Ascending aorta (tissue), 2 donors: ENCODE results near the gene GNAI2. TPM values are rescaled to one million over a fixed set of nuclear protein-coding genes. Genes with fewer than 3 reads are reported as not detected.
A peak's percentile ranks its signal among the peaks of the same experiment; 100 is the strongest.

Source experiments
- DNase-seq, 2 donors: peaks; one replicate each; pipeline ENCODE4 v3.0.0-alpha.2; 2019; ENCODE audit warnings: low spot score in 2 of 2
- H3K27ac ChIP-seq, 2 donors: fragments of 200-600 bp; sonication (generic); one replicate each; pipeline ENCODE4 v1.5.1; 2016 to 2017; ENCODE audit warnings: mild to moderate bottlenecking in 1 of 2
- H3K27me3 ChIP-seq: fragments of 200-600 bp; sonication (generic); one replicate; pipeline ENCODE4 v1.5.1; 2017
- H3K36me3 ChIP-seq, 2 donors: fragments of 200-600 bp; sonication (generic); one replicate each; pipeline ENCODE4 v1.5.1; 2016
- H3K4me1 ChIP-seq, 2 donors: fragments of 200-600 bp; sonication (generic); one replicate each; pipeline ENCODE4 v1.5.1; 2016 to 2017; ENCODE audit warnings: mild to moderate bottlenecking in 1 of 2
- H3K4me3 ChIP-seq, 2 donors: fragments of 200-600 bp; sonication (generic); one replicate each; pipeline ENCODE4 v1.5.1; 2016 to 2017; ENCODE audit warnings: mild to moderate bottlenecking in 1 of 2
- H3K9me3 ChIP-seq, 2 donors: fragments of 200-600 bp; sonication (generic); one replicate each; pipeline ENCODE4 v1.5.1; 2016
- CTCF ChIP-seq, 3 experiments: fragments of 200-600 bp in 2 of 3; fragments of 450-650 bp in 1 of 3; sonication (generic) in 2 of 3; IDR thresholded peaks; one replicate each; pipeline ENCODE4 v1.5.1; 2016 to 2019; ENCODE audit warnings: antibody characterized with exemption in 3 of 3, mild to moderate bottlenecking in 1 of 3, moderate library complexity in 1 of 3
- intact Hi-C: fragments of 100-400 bp; cut with DNase I; formaldehyde crosslinking; loops from one replicate; pipeline ENCODE4 v1.15.1; 2023
- total RNA-seq: library from RNA; depleted of rRNA; stranded (reverse); fragments of >200 nt; gene quantifications from one replicate; pipeline ENCODE4 v1.1.0, GENCODE V29; 2016

GNAI2 gene
- total RNA-seq, 1 donor from 2014 or later, result 283 TPM

GRCh38 chr3:50192124-50192523 lies 43.9 kb upstream of the GNAI2 start:
- H3K27me3 ChIP-seq, result peaks cover 18% of the 10 kb centered on the region
- TF ChIP-seq CTCF (IDR thresholded peaks at IDR 0.05), result no peak

GRCh38 chr3:50192689-50193141 lies 43.3 kb upstream of the GNAI2 start:
- DNase-seq, result peak in 1 of 2 donors; percentile 86
- peak overlapping the region in 1 of 2 donors; percentile 39 for H3K4me3 ChIP-seq
- H3K9me3 ChIP-seq, result no peaks in the 10 kb centered on the region
- peaks cover 18% of the 10 kb centered on the region for H3K27me3 ChIP-seq
- peak; percentile 82 to 92 (median 91) for TF ChIP-seq CTCF (IDR thresholded peaks at IDR 0.05)
- peaks cover 10 to 15% of the 10 kb centered on the region in 2 donors for H3K4me1 ChIP-seq
- intact Hi-C loops, result loop anchor here (1.0 kb wide), 1 partner anchor 81 kb away; no protein-coding TSS in a partner anchor
- peaks cover 0 to 6% of the 10 kb centered on the region in 2 donors for H3K36me3 ChIP-seq
- no peak overlapping the region for H3K27ac ChIP-seq

More at GRCh38 chr3:50192124-50192523, 43.9 kb upstream of the GNAI2 start:
- no peak overlapping the region for H3K4me3 ChIP-seq
- intact Hi-C loops, result no loop called here
- no peaks in the 10 kb centered on the region for H3K9me3 ChIP-seq
- H3K36me3 ChIP-seq, result peaks cover 0 to 6% of the 10 kb centered on the region in 2 donors
- H3K4me1 ChIP-seq, result peaks cover 10 to 15% of the 10 kb centered on the region in 2 donors
- no peak overlapping the region for H3K27ac ChIP-seq
- no peak for DNase-seq

DNA sequence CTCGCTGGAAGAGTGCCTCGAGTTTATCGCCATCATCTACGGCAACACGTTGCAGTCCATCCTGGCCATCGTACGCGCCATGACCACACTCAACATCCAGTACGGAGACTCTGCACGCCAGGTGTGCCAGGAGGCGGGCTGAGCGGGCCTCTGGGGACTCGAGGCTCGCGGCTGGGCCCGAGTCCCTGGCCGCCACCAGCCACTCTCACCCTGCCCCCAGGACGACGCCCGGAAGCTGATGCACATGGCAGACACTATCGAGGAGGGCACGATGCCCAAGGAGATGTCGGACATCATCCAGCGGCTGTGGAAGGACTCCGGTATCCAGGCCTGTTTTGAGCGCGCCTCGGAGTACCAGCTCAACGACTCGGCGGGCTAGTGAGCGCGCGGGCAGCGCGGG lies 42.7 kb upstream of the GNAI2 start:
- intact Hi-C loops, result loop anchor here (1.0 kb wide), 1 partner anchor 80 kb away; no protein-coding TSS in a partner anchor
- peaks cover 0 to 4% of the 10 kb centered on the region in 2 donors for H3K36me3 ChIP-seq
- DNase-seq, result no peak
- no peaks in the 10 kb centered on the region for H3K9me3 ChIP-seq
- H3K27me3 ChIP-seq, result peaks cover 18% of the 10 kb centered on the region
- TF ChIP-seq CTCF (IDR thresholded peaks at IDR 0.05), result no peak
- peaks cover 10 to 15% of the 10 kb centered on the region in 2 donors for H3K4me1 ChIP-seq
- H3K27ac ChIP-seq, result no peak overlapping the region
- peak overlapping the region in 1 of 2 donors; percentile 39 for H3K4me3 ChIP-seq

DNA sequence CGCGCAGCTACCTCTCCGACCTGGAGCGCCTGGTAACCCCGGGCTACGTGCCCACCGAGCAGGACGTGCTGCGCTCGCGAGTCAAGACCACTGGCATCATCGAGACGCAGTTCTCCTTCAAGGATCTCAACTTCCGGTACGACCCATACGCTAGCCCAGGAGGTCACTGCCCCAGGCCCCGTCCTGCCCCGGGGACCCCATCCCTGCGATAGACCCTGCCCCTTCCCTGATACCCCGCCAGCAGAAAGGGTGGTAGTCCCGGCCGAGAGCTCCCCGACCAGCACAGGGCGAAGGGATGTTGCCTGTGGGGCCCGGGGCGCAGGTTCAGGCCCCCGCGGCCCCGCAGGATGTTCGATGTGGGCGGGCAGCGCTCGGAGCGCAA lies 42.3 kb upstream of the GNAI2 start:
- TF ChIP-seq CTCF (IDR thresholded peaks at IDR 0.05), result no peak
- no peak for DNase-seq
- H3K4me3 ChIP-seq, result peak overlapping the region in 1 of 2 donors; percentile 39

GRCh38 chr3:50194128-50194902 lies 41.7 kb upstream of the GNAI2 start:
- Histone ChIP-seq H3K27ac (no peak overlapping the region), H3K4me3 (peak overlapping the region in 1 of 2 donors; percentile 39), H3K4me1 (peaks cover 10 to 15% of the 10 kb centered on the region in 2 donors), H3K27me3 (peaks cover 18% of the 10 kb centered on the region), H3K36me3 (no peaks in the 10 kb centered on the region), H3K9me3 (no peaks in the 10 kb centered on the region)
- TF ChIP-seq CTCF (IDR thresholded peaks at IDR 0.05), result peak; percentile 71 to 94 (median 86)
- peak in 1 of 2 donors; percentile 75 for DNase-seq
- intact Hi-C loops, result loop anchor here (1.0 kb wide), 1 partner anchor 32 kb away; no protein-coding TSS in a partner anchor

More for the DNA sequence above, 42.3 kb upstream of the GNAI2 start:
- no peaks in the 10 kb centered on the region for H3K36me3 ChIP-seq
- peaks cover 10 to 15% of the 10 kb centered on the region in 2 donors for H3K4me1 ChIP-seq
- H3K27me3 ChIP-seq, result peaks cover 18% of the 10 kb centered on the region
- intact Hi-C loops, result loop anchor here (1.0 kb wide), 2 partner anchors 33 to 80 kb away; no protein-coding TSS in a partner anchor
- no peaks in the 10 kb centered on the region for H3K9me3 ChIP-seq
- H3K27ac ChIP-seq, result no peak overlapping the region
